Measurements from ENCODE around the gene AFF3. TPM values are rescaled to one million over a fixed set of nuclear protein-coding genes. Genes with fewer than 3 reads are reported as not detected.

AFF3 gene
- total and polyA plus RNA-seq, 2 of the 8 experiments (the other 6 are each of a cell fraction or from before 2014, with no cell fraction given) = 0.27 to 3.0 TPM

DNA sequence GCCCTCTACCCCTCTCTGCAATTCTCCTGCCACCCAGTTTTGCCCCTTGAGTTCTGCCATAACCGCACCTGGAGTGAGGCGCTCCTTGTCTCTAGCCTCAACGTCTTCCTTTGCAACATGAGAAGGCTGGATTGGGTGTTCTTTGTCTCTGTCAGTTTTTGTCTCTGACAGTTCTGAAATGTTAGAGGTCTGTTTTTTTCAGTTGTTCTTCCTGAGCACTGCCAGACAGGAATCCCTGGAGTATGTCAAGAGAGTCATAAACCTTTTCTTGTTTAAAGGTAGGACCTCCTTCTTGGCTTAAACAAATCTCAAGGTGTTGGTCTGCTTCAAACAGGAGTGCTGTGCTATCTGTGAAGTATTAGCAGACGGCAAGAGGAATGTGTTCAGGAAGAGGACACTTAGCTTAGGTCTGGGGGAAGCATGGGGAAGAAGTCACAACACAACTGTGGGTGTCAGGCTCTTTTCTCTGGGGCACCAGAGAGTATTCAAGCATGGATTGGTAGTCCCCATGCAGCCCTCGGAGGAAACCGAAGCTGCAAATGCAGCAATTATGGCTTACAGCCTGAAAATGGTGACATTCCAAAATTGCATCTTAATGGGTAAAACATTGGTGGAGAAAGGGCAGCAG lies 32.3 kb downstream of the AFF3 start:
- Histone ChIP-seq H3K18ac (ENCODE audit: extremely low read depth, low read length) (no peak overlapping the region), H3K79me1 (ENCODE audit: low read depth, low read length) (no peaks in the 10 kb centered on the region), H3K4ac (replicated peaks; ENCODE audit: insufficient read length, low read depth, low read length) (no peak overlapping the region), H3K27ac (ENCODE audit: low read depth, low read length) (no peak overlapping the region), H3K23me2 (ENCODE audit: low read depth, low read length) (peaks cover 7% of the 10 kb centered on the region; the same call in 1 of the 2 replicates), H2BK12ac (ENCODE audit: low read depth, low read length) (no peak overlapping the region), H3K79me2 (ENCODE audit: control insufficient read depth in 1 of 2, insufficient read depth in 2 of 2, low read length in 2 of 2) (no peaks in the 10 kb centered on the region), H3K56ac (replicated peaks; ENCODE audit: insufficient read length, low read depth, low read length) (no peak overlapping the region), H4K91ac (replicated peaks; ENCODE audit: insufficient read length, low read length) (no peak overlapping the region), H4K8ac (ENCODE audit: extremely low read depth, insufficient read depth, low read length) (no peak overlapping the region), H2AK5ac (ENCODE audit: low read depth, low read length) (no peak overlapping the region), H3K4me1 (replicated peaks in 1 of 4; ENCODE audit: control insufficient read depth in 3 of 4, insufficient read depth in 4 of 4, low read length in 3 of 4) (peaks cover 0 to 7% (median 3%) of the 10 kb centered on the region in 4 experiments; a peak in 2 of 7 replicates), H3K9me3 (ENCODE audit: insufficient read depth in 2 of 2, low read depth in 1 of 2, low read length in 1 of 2) (no peaks in the 10 kb centered on the region), H3K27me3 (replicated peaks in 1 of 4; ENCODE audit: control insufficient read depth in 3 of 4, extremely low read depth in 1 of 4, insufficient read depth in 3 of 4, low read length in 3 of 4) (peaks cover 37 to 92% (median 80%) of the 10 kb centered on the region in 4 experiments), H2BK20ac (ENCODE audit: low read length) (no peak overlapping the region), H3K4me2 (ENCODE audit: insufficient read depth in 1 of 2, low read depth in 2 of 2, low read length in 2 of 2) (no peak overlapping the region), H3K9ac (replicated peaks in 1 of 4; ENCODE audit: extremely low read depth in 1 of 4, low read depth in 3 of 4, low read length in 3 of 4) (no peak overlapping the region), H2BK120ac (replicated peaks; ENCODE audit: low read depth, low read length) (no peak overlapping the region), H4K5ac (ENCODE audit: insufficient read length, low read depth, low read length) (no peak overlapping the region), H2BK15ac (ENCODE audit: low read length) (no peak overlapping the region), H3K14ac (ENCODE audit: insufficient read length) (no peak overlapping the region), H3K36me3 (ENCODE audit: control insufficient read depth in 2 of 4, insufficient read depth in 4 of 4, low read length in 3 of 4) (no peaks in the 10 kb centered on the region), H3K23ac (ENCODE audit: insufficient read length) (no peak overlapping the region), H2BK5ac (ENCODE audit: low read depth, low read length) (no peak overlapping the region), H4K20me1 (replicated peaks in 1 of 2; ENCODE audit: control insufficient read depth in 1 of 2, insufficient read depth in 2 of 2, low read length in 2 of 2) (no peaks in the 10 kb centered on the region), H3K4me3 (ENCODE audit: extremely low read depth in 1 of 4, insufficient read depth in 2 of 4, low read depth in 3 of 4, low read length in 4 of 4) (no peak overlapping the region), H2AFZ (ENCODE audit: low read length) (no peak overlapping the region)
- TF ChIP-seq RFX5 (IDR thresholded peaks at IDR 0.05; ENCODE audit: borderline replicate concordance, low read depth, low read length) (no peak), SP2 (IDR thresholded peaks at IDR 0.05; ENCODE audit: low read length) (no peak), EP300 (IDR thresholded peaks at IDR 0.05; ENCODE audit: borderline replicate concordance in 1 of 2, low read depth in 2 of 2, low read length in 2 of 2) (no peak)
- DNase-seq (ENCODE audit: low read depth in 1 of 2, low spot score in 2 of 2) (no peak), FAIRE-seq (no peak)
- ChIA-PET CTCF (ENCODE audit: partially characterized antibody) (interaction anchor here (1.1 kb wide), 2 partner anchors 151 to 152 kb away, joined by 3 read pairs; no protein-coding TSS in a partner anchor), POLR2A (ENCODE audit: partially characterized antibody) (no interaction called here)
- WGBS, 2 experiments (ENCODE audit: extremely low coverage in 1 of 2, insufficient coverage in 1 of 2, insufficient read length in 1 of 2, insufficient replicate concordance in 2 of 2, low coverage in 1 of 2, low lambda C conversion rate in 2 of 2, missing lambda C conversion rate in 1 of 2) = 82% methylated on average over 6 of the region's 6 CpGs; no CpG with 5 or more reads in 1 of the 2 experiments
